Stimulated activated memory B cell treated with anti-CD40 and anti-IgM and Interleukin-4, amounts not matched to agents 10 μg/mL and 1 μg/mL and 100 μg/mL, for 72 hours (primary cell): ENCODE results near the gene DZIP1L.

Source experiments
- ATAC-seq: fragments of 150-1000 bp; cut with Tn5 transposase; 2 replicates; pipeline ENCODE4 v1.10.0; 2021
- H3K27ac Mint-ChIP-seq: one replicate; pipeline ENCODE4 v1.8.0; 2022; ENCODE audit warnings: mild to moderate bottlenecking, mixed read lengths
- H3K27me3 Mint-ChIP-seq: one replicate; pipeline ENCODE4 v1.8.0; 2022; ENCODE audit warnings: mixed read lengths
- H3K36me3 Mint-ChIP-seq: one replicate; pipeline ENCODE4 v1.8.0; 2022; ENCODE audit warnings: mixed read lengths
- H3K4me1 Mint-ChIP-seq: one replicate; pipeline ENCODE4 v1.8.0; 2022; ENCODE audit warnings: mixed read lengths
- H3K4me3 Mint-ChIP-seq: one replicate; pipeline ENCODE4 v1.8.0; 2022; ENCODE audit warnings: mild to moderate bottlenecking, moderate library complexity, mixed read lengths
- H3K9me3 Mint-ChIP-seq: one replicate; pipeline ENCODE4 v1.8.0; 2022; ENCODE audit warnings: mixed read lengths

Gene DZIP1L

DNA sequence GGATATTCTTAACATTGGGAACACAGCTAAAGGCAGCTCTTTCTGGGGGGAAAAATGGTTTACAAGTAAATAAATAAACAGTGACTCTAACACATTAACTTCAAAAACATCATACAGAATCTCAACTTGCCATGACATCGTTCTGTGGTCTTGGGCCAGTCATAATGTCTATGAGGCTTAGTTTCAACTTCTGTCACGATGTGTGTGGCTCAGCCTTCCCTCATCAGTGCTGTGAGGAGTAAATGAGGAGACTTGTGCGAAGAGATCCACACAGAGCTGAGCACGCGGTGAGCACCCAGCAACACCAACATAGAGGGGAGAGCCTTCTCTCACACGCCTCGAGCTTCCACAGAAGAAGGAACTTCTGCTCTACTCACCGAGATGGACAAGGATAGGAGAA lies 49.0 kb downstream of the DZIP1L start:
- no peak overlapping the region for H3K27ac Mint-ChIP-seq
- peaks cover 36% of the 10 kb centered on the region for H3K27me3 Mint-ChIP-seq
- no peak overlapping the region for H3K4me3 Mint-ChIP-seq
- no peaks in the 10 kb centered on the region for H3K36me3 Mint-ChIP-seq
- peak; percentile 64 for ATAC-seq
- no peaks in the 10 kb centered on the region for H3K4me1 Mint-ChIP-seq
- no peaks in the 10 kb centered on the region for H3K9me3 Mint-ChIP-seq

- H3K4me3 Mint-ChIP-seq: no peak overlapping the region
- no peaks in the 10 kb centered on the region for H3K9me3 Mint-ChIP-seq
- ATAC-seq: no peak
- H3K4me1 Mint-ChIP-seq: no peaks in the 10 kb centered on the region
- no peaks in the 10 kb centered on the region for H3K36me3 Mint-ChIP-seq
- H3K27ac Mint-ChIP-seq: no peak overlapping the region
- peaks cover 31% of the 10 kb centered on the region for H3K27me3 Mint-ChIP-seq
These were observed 49.5 kb downstream of the DZIP1L start for GRCh38 chr3:138065949-138066348.

DNA sequence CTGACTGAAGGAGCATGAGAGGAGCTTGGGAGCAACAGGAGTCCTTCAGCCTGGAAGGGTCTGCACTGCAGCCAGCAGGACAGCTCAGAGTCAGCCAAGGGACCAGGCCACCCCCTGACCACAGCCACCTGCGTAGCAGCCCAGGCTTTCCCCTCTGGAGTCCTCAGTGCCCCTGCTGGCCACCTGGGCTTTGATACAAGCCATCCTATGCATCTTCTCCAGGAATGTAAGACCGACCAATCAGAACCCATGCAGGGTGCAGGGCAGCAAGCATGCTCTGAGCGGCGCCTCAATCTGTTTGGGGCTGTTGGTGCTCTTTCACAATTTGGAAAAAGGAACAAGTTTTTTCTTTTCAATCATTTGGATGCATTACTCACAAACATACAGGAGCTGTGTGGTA lies 52.0 kb downstream of the DZIP1L start:
- Mint-ChIP-seq H3K4me1 (peaks cover 3% of the 10 kb centered on the region), H3K4me3 (no peak overlapping the region), H3K27ac (no peak overlapping the region), H3K36me3 (no peaks in the 10 kb centered on the region), H3K9me3 (no peaks in the 10 kb centered on the region), H3K27me3 (peaks cover 16% of the 10 kb centered on the region)
- ATAC-seq: peak; percentile 3

GRCh38 chr3:138062626-138063025 lies 52.8 kb downstream of the DZIP1L start:
- Mint-ChIP-seq H3K36me3 (no peaks in the 10 kb centered on the region), H3K9me3 (no peaks in the 10 kb centered on the region), H3K4me1 (peaks cover 6% of the 10 kb centered on the region), H3K4me3 (no peak overlapping the region), H3K27me3 (peaks cover 18% of the 10 kb centered on the region), H3K27ac (no peak overlapping the region)
- no peak for ATAC-seq

DNA sequence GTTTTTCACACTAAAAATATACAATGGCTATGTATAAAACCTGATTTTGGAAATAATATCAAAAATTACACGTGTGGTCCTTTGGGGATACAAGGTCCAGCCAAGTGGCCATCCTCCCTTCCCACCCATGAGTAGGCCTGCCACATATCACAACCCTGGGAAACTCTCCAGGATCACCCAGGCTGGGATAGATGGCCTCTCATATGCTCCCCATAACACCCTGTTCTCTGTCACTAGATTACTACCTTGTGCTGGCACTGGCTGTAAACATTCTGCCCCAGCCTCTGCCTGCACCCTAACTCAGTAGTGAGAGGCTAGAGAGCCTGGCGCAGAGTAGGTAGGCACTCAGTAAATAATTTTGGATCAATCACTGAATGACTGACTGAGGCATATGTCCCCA lies 53.4 kb downstream of the DZIP1L start:
- Mint-ChIP-seq H3K4me1 (peaks cover 6% of the 10 kb centered on the region), H3K27ac (no peak overlapping the region), H3K4me3 (no peak overlapping the region), H3K36me3 (no peaks in the 10 kb centered on the region), H3K27me3 (peaks cover 18% of the 10 kb centered on the region), H3K9me3 (no peaks in the 10 kb centered on the region)
- no peak for ATAC-seq

- ATAC-seq: no peak
- H3K27ac Mint-ChIP-seq: no peak overlapping the region
- peaks cover 6% of the 10 kb centered on the region for H3K4me1 Mint-ChIP-seq
- H3K9me3 Mint-ChIP-seq: no peaks in the 10 kb centered on the region
- no peak overlapping the region for H3K4me3 Mint-ChIP-seq
- peaks cover 10% of the 10 kb centered on the region for H3K27me3 Mint-ChIP-seq
- no peaks in the 10 kb centered on the region for H3K36me3 Mint-ChIP-seq
These were observed 54.6 kb downstream of the DZIP1L start for GRCh38 chr3:138060792-138061191.

DNA sequence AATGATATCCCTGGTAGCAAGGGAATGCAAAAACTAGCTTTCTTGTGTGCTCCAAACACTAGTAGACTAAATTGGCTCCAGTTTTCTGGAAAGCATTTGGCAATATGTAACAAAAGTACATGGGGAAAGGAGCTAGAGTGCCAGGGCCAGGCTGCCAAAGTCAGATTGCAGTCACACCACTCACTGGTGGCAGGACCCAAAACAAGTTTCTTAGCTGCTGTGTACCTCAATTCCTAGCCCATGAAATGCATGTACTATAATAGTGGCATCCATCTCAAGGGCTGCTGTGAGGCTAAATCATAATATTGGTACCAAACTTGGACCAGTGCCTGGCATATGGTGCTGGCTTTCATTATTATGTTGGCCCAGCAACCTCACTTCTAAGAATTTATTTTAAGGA lies 56.1 kb downstream of the DZIP1L start:
- H3K36me3 Mint-ChIP-seq: no peaks in the 10 kb centered on the region

GRCh38 chr3:138057384-138057783 lies 58.0 kb downstream of the DZIP1L start:
- Mint-ChIP-seq H3K4me1 (peaks cover 6% of the 10 kb centered on the region), H3K27ac (no peak overlapping the region), H3K27me3 (peaks cover 29% of the 10 kb centered on the region), H3K4me3 (no peak overlapping the region), H3K36me3 (no peaks in the 10 kb centered on the region), H3K9me3 (no peaks in the 10 kb centered on the region)
- no peak for ATAC-seq

More for the DNA sequence above, 56.1 kb downstream of the DZIP1L start:
- ATAC-seq: no peak
- H3K4me1 Mint-ChIP-seq: peaks cover 6% of the 10 kb centered on the region
- H3K27ac Mint-ChIP-seq: no peak overlapping the region
- H3K9me3 Mint-ChIP-seq: no peaks in the 10 kb centered on the region
- peaks cover 20% of the 10 kb centered on the region for H3K27me3 Mint-ChIP-seq
- no peak overlapping the region for H3K4me3 Mint-ChIP-seq

DNA sequence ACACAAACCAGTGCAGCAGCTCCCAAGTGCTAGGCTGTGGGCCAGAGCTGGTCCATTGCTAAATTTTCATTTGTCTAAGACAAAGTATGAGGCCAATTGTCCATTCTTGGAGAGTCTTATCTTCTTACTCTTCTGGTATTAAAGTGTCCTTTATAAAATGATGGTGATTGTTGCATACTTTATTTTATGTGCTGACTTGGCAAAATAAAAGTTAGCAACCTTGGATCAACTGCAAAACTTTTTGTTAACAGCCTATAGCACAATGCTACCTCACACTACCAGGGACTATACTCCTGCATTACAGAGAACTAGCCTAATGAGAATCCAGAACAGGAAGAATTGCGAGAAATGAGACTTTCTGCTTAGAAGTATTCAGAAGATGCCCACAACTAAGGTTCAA lies 61.4 kb downstream of the DZIP1L start:
- ATAC-seq: no peak
- H3K27me3 Mint-ChIP-seq: peaks cover 52% of the 10 kb centered on the region

GRCh38 chr3:138051947-138052802 lies 63.2 kb downstream of the DZIP1L start:
- H3K4me1 Mint-ChIP-seq: no peaks in the 10 kb centered on the region
- no peak overlapping the region for H3K27ac Mint-ChIP-seq
- ATAC-seq: peak; percentile 41
- H3K4me3 Mint-ChIP-seq: no peak overlapping the region
- peaks cover 44% of the 10 kb centered on the region for H3K27me3 Mint-ChIP-seq
- no peaks in the 10 kb centered on the region for H3K36me3 Mint-ChIP-seq
- H3K9me3 Mint-ChIP-seq: peaks cover 10% of the 10 kb centered on the region

More for the DNA sequence above, 61.4 kb downstream of the DZIP1L start:
- Mint-ChIP-seq H3K27ac (no peak overlapping the region), H3K4me3 (no peak overlapping the region), H3K4me1 (peaks cover 6% of the 10 kb centered on the region), H3K9me3 (peaks cover 10% of the 10 kb centered on the region), H3K36me3 (no peaks in the 10 kb centered on the region)

DNA sequence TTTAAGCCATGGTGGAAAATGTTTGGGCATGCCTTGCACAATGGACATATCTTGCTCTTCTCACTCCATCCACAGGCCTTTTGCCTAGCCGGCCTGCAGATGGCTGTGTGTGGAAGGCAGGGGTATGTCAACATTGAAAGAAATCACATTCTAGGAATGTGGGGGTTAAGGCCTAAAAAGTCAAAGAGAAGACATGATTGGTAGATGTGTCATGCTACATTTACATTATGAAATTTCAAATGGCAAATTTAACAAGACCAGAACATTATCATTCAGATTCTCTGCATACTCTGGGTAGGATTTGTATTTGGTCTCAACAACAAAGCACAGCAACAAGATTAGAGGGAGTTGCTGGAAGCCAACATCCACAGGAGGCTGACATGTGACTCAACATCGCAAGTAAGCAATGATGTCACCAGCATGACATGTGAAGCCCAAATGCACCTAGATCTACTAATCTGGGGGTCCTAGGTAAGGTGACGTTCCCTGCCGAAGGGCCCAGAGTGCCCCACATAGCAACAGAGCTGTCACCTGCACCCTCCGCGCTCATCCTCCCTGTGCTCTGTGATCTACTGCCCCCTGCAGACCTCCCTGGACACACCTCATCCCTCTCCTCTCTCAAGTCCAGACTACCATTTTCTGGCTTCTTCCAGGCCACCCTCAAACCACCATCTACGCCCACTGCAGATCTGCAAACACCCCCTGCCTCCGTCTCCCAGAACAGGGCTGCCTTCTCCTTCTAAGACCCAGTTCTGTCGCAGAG lies 66.1 kb downstream of the DZIP1L start:
- H3K27me3 Mint-ChIP-seq: peaks cover 55% of the 10 kb centered on the region
- no peak overlapping the region for H3K4me3 Mint-ChIP-seq
- no peak for ATAC-seq
- no peaks in the 10 kb centered on the region for H3K4me1 Mint-ChIP-seq
- H3K27ac Mint-ChIP-seq: no peak overlapping the region
- peaks cover 10% of the 10 kb centered on the region for H3K9me3 Mint-ChIP-seq
- H3K36me3 Mint-ChIP-seq: no peaks in the 10 kb centered on the region

DNA sequence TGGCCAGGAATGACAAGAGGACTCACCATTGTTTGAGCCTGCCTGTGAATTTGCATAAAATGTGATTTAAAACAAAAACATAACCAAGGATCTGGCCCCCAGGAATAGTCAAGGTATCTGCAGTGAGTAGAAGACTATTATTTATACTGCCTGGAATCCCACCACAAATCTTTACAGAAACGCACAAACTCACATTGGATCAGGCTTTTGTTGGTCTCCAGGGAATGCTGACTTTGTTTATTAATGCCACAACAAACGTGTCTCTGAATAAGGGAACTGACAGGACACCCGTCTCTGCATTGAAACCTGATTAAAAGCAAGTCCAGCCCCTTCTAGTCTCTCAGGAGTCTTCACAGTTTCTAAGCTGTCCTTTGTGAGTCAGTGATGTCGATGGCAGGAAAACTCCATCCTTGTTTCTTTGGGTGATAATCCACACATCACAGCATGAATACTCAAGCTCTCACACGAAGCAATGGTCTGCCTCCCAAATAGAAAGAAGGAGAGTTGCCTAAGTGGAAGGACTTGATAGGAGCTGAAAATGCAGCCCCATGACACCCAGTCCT lies 67.7 kb downstream of the DZIP1L start:
- no peak overlapping the region for H3K27ac Mint-ChIP-seq
- H3K9me3 Mint-ChIP-seq: peaks cover 10% of the 10 kb centered on the region
- H3K27me3 Mint-ChIP-seq: peaks cover 48% of the 10 kb centered on the region
- no peak overlapping the region for H3K4me3 Mint-ChIP-seq
- ATAC-seq: no peak
- H3K36me3 Mint-ChIP-seq: no peaks in the 10 kb centered on the region
- no peaks in the 10 kb centered on the region for H3K4me1 Mint-ChIP-seq

DNA sequence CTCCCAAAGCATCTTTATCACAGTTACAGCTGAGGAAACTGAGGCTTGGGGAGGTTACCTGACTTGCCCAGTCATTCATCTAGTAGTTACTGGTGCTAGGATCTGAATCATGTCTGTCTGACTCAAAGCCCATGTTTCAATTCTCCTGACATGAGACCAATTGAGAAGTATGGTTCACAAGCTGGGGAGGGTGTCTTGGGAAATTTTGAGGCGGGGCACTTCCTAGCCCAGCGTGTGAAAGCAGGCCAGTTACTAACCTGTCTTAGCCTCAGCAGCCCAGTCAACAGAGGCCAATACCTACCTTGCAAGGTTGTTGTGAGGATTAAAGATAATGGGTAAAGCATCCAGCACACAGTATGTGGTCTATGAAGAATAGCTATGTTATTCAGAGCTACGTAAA lies 68.5 kb downstream of the DZIP1L start:
- Mint-ChIP-seq H3K4me1 (no peaks in the 10 kb centered on the region), H3K9me3 (peaks cover 10% of the 10 kb centered on the region)
- ATAC-seq: no peak

DNA sequence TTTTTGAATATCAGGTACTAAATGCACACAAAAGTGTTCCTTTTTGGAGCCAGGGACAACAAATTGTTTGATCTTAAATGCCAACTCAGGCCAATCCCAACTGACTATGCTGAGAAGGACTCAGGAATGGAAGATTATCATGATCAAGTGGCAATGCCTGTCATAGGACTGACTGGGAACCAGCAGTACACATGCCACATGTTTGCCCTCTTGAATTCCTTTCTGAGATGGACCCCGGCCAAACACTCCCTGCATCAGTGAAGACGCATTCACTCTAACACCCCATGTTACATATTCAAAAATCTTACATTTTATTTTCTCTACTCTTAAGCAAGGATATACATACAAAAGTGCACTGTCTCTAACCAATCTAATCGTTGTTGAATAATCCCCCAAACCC lies 69.3 kb downstream of the DZIP1L start:
- ATAC-seq: no peak
- Mint-ChIP-seq H3K27ac (no peak overlapping the region), H3K36me3 (no peaks in the 10 kb centered on the region), H3K27me3 (peaks cover 40% of the 10 kb centered on the region), H3K4me1 (no peaks in the 10 kb centered on the region), H3K9me3 (peaks cover 9% of the 10 kb centered on the region), H3K4me3 (no peak overlapping the region)

More for the DNA sequence above, 68.5 kb downstream of the DZIP1L start:
- Mint-ChIP-seq H3K27me3 (peaks cover 42% of the 10 kb centered on the region), H3K36me3 (no peaks in the 10 kb centered on the region), H3K4me3 (no peak overlapping the region), H3K27ac (no peak overlapping the region)

- H3K9me3 Mint-ChIP-seq: no peaks in the 10 kb centered on the region
- no peak overlapping the region for H3K4me3 Mint-ChIP-seq
- ATAC-seq: peak; percentile 13
- peaks cover 54% of the 10 kb centered on the region for H3K27me3 Mint-ChIP-seq
- no peaks in the 10 kb centered on the region for H3K36me3 Mint-ChIP-seq
- H3K4me1 Mint-ChIP-seq: no peaks in the 10 kb centered on the region
- H3K27ac Mint-ChIP-seq: no peak overlapping the region
These were observed 72.0 kb downstream of the DZIP1L start for GRCh38 chr3:138043266-138044029.
